ENCODE results near the gene ME2.

DNA sequence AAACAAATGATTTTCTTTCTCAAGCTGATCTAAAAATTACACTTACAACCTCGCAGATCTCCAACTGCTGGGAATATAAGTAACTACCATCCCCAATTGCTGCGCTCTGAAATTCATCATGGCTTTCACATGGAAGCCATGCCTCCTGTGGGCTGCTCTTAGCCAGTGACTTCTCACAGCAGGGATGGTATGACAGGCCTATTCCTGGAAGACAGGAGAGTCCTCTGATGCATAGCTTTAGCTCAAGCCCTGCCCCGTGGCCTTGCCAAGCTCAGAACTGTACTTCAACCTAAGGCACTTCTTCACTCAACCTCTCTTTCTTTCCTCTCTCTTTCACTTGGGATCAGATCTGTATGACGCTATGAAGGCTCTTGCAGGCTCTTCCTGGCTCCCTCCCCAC lies 76.3 kb downstream of the ME2 start:
- TF ChIP-seq, protein P1, sequence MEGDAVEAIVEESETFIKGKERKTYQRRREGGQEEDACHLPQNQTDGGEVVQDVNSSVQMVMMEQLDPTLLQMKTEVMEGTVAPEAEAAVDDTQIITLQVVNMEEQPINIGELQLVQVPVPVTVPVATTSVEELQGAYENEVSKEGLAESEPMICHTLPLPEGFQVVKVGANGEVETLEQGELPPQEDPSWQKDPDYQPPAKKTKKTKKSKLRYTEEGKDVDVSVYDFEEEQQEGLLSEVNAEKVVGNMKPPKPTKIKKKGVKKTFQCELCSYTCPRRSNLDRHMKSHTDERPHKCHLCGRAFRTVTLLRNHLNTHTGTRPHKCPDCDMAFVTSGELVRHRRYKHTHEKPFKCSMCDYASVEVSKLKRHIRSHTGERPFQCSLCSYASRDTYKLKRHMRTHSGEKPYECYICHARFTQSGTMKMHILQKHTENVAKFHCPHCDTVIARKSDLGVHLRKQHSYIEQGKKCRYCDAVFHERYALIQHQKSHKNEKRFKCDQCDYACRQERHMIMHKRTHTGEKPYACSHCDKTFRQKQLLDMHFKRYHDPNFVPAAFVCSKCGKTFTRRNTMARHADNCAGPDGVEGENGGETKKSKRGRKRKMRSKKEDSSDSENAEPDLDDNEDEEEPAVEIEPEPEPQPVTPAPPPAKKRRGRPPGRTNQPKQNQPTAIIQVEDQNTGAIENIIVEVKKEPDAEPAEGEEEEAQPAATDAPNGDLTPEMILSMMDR (IDR thresholded peaks at IDR 0.05), result no peak
- no peak for TF ChIP-seq ZFX (IDR thresholded peaks at IDR 0.05; ENCODE audit: borderline replicate concordance)
